Activated T-cell treated with anti-CD3 and anti-CD28 coated beads, Interleukin-2, amount 50 U/mL, for 24 hours (primary cell): ENCODE results near the gene SRGAP2.
A peak's percentile ranks its signal among the peaks of the same experiment; 100 is the strongest.
"Not testable (repeated sequence)": the region's sequence is repeated elsewhere in the genome, so short reads cannot be mapped to it uniquely, and the experiment has no call there.

Source experiments
- DNase-seq: peaks from one replicate; pipeline ENCODE4 v3.0.0-alpha.2; 2020
- H3K27ac Mint-ChIP-seq: 2 replicates; pipeline ENCODE4 v1.8.0; 2020; ENCODE audit warnings: mild to moderate bottlenecking, mixed read lengths
- H3K27me3 Mint-ChIP-seq: 2 replicates; pipeline ENCODE4 v1.8.0; 2020; ENCODE audit warnings: mixed read lengths
- H3K36me3 Mint-ChIP-seq: 2 replicates; pipeline ENCODE4 v1.8.0; 2020; ENCODE audit warnings: low read depth, mixed read lengths
- H3K4me1 Mint-ChIP-seq: 2 replicates; pipeline ENCODE4 v1.8.0; 2020; ENCODE audit warnings: low read depth, mixed read lengths
- H3K4me3 Mint-ChIP-seq: 2 replicates; pipeline ENCODE4 v1.8.0; 2020; ENCODE audit warnings: mild to moderate bottlenecking, moderate library complexity, mixed read lengths
- H3K9me3 Mint-ChIP-seq: 2 replicates; pipeline ENCODE4 v1.8.0; 2020; ENCODE audit warnings: mixed read lengths

Gene SRGAP2

DNA sequence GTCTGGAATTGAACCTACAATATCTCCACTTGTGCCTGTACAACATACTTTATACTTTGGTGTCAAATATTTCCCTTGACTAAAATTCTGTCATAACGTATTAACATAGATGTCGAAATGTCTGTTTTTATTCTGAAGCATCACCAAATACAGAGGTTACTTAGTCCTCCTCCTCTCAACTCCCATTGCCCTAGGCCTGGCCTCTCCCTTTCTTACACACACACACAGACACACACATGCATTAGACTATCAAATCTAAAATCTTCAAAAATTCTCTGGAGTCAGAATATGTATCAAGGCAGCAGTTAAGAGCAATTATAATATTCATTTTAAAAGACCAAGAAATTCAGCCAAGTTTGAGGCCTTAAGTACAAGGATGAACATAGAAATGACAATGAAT is 8.2 kb upstream of the SRGAP2 start:
- H3K27me3 Mint-ChIP-seq, DNase-seq, H3K36me3 Mint-ChIP-seq, H3K4me3 Mint-ChIP-seq, H3K27ac Mint-ChIP-seq, H3K4me1 Mint-ChIP-seq, H3K9me3 Mint-ChIP-seq: not testable (repeated sequence)

DNA sequence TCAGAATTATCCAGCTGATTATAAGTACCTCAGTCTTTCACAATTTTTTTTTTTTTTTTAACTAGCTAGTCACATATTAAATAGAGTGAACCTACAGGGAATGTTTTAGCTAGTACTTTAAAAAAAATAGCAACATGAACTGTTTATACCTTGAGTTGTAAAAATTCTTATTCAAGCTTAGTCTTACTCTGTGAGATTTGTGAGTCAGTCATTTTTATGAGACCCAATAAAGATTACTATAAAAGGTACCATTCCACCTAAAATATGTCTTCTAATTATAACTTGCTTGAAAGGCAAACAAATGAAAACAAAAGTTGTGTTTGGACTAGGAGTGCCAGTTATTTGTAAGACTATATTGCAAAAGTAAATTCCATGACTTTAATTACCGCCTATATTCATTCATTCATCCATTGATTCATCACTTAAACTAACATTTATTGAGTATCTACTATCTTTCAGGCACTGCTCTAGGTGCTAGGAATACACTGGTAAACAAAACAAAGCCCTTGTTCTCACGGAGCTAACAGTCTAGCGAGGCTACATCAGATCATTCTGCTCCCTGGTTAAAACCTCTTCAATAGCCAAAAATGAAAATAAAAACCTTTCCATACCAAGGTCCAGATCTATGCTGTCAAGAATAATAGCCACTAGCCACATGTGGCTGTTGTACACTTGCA is 6.5 kb upstream of the SRGAP2 start:
- DNase-seq, H3K4me3 Mint-ChIP-seq, H3K36me3 Mint-ChIP-seq, H3K4me1 Mint-ChIP-seq, H3K27me3 Mint-ChIP-seq, H3K27ac Mint-ChIP-seq, H3K9me3 Mint-ChIP-seq: not testable (repeated sequence)

DNA sequence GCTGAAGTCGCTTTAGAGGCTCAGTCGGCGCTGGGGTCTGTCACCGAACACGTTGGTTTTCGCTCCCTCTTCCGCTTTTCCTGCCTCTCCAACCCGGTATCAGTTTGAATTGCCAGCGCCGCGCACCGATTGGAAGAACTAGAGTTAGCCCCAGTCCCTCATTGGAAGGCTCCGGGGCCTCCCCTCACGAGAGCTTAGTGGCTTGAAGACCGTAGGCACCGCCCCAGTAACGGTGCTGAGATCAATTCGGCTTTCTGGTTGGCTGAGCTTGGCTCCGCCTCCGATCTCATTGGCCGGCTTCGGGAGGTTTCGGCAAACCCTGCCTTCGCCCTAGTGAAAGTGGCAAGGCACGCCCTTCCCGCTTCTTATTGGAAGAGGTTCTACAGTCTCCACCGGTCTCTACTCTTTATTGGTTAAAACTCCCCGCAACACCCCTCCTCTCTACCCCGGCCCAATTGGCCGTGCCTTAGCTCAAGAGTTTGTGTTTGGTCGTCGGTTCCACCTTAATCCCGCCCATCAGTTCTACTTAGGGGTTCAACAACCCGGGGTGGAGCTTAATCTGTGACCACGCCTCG is 465 bp upstream of the SRGAP2 start, which contains the start of gene FAM72A:
FAM72A (minus strand) TSS at position 51 of the 575 bp plus-strand sequence. CDS start 814 bp downstream, outside the sequence.
- not testable (repeated sequence) for H3K27me3 Mint-ChIP-seq, H3K9me3 Mint-ChIP-seq, H3K36me3 Mint-ChIP-seq, H3K4me1 Mint-ChIP-seq
- peak; percentile 92 for DNase-seq
- peak within 1 kb of the TSS; percentile 81 for H3K4me3 Mint-ChIP-seq
- H3K27ac Mint-ChIP-seq, result peak within 1 kb of the TSS; percentile 85

DNA sequence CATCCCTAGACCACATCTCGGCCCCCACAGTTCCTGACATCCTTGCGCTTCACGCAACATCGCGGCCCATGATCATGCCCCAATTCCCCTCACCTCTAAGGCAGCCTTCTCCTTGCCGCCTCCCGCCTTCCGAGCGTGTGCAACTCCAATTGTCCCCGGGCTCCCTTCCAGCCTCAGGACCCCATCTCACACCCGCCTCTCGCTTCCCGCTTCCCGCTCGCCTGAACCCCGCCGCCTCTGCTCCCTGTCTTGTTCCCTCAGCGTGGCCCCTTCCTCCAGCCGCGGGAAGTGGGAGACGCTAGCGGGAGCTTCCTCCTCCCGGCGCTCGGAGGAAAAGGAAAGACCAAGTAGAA is 794 bp downstream of the SRGAP2 start:
- H3K27ac Mint-ChIP-seq, H3K4me1 Mint-ChIP-seq, H3K36me3 Mint-ChIP-seq, H3K9me3 Mint-ChIP-seq, H3K27me3 Mint-ChIP-seq: not testable (repeated sequence)
- H3K4me3 Mint-ChIP-seq, result peak overlapping the region; percentile 69
- peak; percentile 32 for DNase-seq

DNA sequence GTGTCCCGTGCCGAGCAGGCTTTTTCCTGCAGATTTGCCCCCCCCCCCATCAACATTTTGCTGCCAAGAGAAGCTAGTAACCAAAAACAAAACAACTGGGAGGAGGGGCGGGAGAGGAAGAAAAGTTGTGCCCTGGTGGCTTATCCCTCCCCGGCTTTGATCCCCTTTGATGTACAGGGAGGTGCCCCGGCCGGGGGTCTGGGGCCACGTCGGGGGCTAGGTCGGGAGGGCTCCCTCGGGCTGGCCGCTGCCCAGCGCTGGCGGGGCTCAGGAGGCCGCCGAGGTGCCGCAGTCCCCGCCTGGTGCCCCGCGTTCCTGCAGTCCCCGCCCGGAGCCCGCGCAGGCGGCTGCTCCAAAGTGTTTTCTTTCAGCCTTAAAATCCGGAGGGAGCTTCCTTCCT is 1.5 kb downstream of the SRGAP2 start:
- H3K4me3 Mint-ChIP-seq, result peak overlapping the region; percentile 78
- H3K4me1 Mint-ChIP-seq, H3K27me3 Mint-ChIP-seq, H3K9me3 Mint-ChIP-seq, H3K36me3 Mint-ChIP-seq: not testable (repeated sequence)
- DNase-seq, result peak; percentile 34
- peak overlapping the region; percentile 40 for H3K27ac Mint-ChIP-seq

DNA sequence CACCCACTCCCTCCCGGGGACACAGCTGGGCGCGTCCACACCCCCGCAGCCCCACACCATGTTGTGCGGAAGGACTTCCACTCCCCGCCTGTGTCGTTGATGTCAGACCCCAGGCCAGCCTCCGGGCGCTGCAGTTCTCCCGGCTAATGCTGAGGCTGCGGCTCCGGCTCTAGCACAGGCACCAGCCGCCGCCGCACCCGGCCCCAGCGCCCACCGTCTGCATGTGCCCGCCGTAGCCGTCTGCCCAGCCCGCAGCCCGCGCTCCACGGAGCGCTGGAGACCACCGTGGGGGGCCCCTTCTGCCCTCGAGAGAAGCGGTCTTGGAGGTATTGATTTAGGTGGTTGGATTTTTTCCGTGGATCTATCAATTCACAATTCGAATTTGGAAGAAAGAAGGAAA is 2.2 kb downstream of the SRGAP2 start:
- peak; percentile 34 for DNase-seq
- H3K27ac Mint-ChIP-seq, H3K36me3 Mint-ChIP-seq, H3K4me1 Mint-ChIP-seq, H3K4me3 Mint-ChIP-seq, H3K27me3 Mint-ChIP-seq, H3K9me3 Mint-ChIP-seq: not testable (repeated sequence)

DNA sequence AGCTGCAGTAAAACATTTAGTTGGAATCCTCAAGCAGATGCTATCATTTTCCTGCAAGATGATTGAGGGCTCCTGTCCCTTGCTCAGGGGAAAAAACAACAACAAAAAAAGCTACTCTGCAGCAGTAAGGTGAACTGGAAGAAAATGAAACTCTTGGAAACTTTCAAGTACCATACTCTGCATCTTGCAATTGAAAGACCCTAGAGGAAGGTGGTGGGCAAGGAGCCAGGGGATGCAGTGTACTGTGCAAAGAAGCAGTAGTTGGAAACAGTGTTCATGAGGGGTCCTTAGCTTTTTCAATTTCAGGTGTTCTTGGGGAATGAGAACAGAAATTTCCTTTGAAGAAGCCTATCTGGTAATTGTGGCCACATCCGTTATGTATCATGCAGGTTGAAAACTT is 7.5 kb downstream of the SRGAP2 start:
- H3K4me3 Mint-ChIP-seq, DNase-seq, H3K27ac Mint-ChIP-seq, H3K27me3 Mint-ChIP-seq, H3K36me3 Mint-ChIP-seq, H3K4me1 Mint-ChIP-seq, H3K9me3 Mint-ChIP-seq: not testable (repeated sequence)

DNA sequence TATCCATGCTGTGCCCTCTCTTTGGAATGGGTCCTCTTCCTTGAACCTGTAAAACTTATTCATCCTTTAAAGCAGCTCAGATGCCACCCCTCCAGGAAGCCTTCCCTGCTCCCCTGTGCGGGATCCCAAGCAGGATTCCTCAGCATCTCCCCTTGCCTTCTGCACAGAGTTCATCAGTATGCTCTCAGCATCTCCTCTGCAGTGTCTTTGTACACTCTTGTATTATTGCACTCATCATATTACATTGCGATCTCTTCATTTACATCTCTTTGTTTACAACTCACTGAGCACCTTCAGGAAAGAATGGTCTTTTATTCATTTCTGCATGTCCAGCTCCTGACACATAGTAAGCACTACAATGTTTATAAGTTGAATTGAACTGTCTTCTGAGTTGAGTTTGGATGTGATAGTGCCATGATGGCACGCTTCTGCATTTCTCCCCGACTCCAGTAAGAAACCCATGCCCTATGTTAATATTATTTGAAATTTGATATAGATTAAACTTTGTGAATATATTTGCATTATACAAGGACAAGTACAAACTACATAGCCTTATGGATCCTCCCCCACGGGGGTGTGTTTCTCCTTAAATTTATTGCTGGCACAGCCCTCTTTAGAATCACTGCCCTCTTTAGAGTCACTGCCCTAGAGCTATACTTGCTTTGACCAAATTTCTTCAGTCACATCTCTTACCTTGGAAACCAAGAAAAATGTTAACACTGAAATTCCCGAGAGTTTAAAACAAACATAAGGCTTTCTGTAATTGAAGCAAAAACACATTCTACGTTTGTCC is 12.5 kb downstream of the SRGAP2 start:
- H3K36me3 Mint-ChIP-seq, H3K4me1 Mint-ChIP-seq, H3K9me3 Mint-ChIP-seq, H3K27me3 Mint-ChIP-seq, H3K4me3 Mint-ChIP-seq, H3K27ac Mint-ChIP-seq, DNase-seq: not testable (repeated sequence)

DNA sequence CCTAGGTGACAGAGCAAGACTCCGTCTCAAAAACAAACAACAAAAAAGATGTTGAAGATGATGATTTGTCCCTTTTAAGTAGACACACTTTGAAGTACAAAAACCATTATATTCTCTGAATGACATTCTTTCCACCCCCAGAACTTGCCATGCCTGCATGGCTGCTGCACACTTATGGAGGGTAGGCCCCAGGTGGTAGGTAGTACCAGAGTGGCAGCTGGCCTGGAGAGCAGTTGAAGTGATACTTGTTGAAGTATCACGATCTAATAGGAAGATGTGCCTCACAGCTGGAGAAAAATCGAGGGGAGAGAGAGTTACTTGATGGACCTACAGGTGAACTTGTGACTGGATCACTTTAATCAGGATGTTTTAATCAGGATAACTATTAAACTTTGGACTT is 14.9 kb downstream of the SRGAP2 start:
- not testable (repeated sequence) for H3K4me1 Mint-ChIP-seq, H3K9me3 Mint-ChIP-seq, H3K27me3 Mint-ChIP-seq, H3K36me3 Mint-ChIP-seq, DNase-seq, H3K27ac Mint-ChIP-seq, H3K4me3 Mint-ChIP-seq

DNA sequence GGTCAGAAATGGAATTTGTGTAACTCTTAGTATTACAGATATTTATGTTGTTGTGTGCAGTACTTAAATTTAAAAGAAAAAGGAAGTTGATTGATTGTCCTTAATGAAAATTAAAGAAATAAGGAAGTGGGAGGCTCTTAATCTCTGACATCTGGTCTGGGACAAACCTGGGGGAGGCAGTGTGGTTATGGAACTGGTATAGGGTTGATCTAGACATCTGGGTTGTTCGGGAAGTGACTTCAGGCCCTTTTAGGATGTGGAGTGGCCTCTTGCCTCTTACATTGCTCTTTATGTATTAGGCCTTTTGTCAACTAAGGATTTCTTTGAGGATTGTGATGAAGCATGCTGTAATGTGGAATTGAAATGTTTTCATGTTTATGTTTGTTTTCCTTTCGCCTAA is 15.4 kb downstream of the SRGAP2 start:
- H3K4me3 Mint-ChIP-seq, H3K27me3 Mint-ChIP-seq, H3K9me3 Mint-ChIP-seq, H3K36me3 Mint-ChIP-seq, H3K4me1 Mint-ChIP-seq, H3K27ac Mint-ChIP-seq, DNase-seq: not testable (repeated sequence)

DNA sequence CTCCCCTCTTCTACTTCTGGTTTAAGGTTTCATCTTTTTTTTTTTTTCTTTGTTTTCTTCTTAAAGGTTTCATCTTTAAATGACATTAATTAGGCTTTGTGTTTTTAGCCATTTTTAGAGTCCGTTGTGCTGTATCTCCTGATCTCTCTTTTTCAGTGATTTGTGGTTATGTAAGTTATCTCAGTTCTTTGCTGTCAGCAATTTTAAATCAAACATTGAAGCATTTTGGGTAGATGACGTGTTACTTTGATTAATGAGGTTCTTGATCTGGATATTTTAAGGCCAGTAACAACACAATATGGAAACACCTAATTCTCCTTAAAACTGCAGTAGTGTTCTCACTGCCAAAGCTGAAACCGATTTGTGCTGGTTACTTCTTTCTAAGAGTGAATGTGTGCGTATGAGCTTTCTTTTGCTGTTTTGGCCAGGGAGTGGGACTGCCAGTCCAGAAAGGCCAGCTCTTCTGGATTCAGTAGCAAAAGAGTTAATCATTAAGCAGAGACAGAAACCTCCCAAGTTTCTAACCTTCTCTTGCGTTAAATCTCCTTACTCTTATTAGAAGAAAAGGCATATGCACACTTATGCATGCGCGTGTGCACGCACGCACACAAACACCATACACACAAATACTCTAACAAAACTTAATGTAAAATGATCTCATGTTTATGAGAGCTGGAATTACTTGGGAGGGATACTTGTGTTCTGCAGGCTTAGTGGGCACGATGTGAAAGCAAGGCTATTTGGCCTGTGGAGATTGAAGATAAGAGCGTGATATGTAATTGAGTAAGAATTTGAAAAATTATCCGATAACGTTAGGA is 16.4 kb downstream of the SRGAP2 start:
- not testable (repeated sequence) for DNase-seq, H3K36me3 Mint-ChIP-seq, H3K4me1 Mint-ChIP-seq, H3K4me3 Mint-ChIP-seq, H3K27me3 Mint-ChIP-seq, H3K27ac Mint-ChIP-seq, H3K9me3 Mint-ChIP-seq

DNA sequence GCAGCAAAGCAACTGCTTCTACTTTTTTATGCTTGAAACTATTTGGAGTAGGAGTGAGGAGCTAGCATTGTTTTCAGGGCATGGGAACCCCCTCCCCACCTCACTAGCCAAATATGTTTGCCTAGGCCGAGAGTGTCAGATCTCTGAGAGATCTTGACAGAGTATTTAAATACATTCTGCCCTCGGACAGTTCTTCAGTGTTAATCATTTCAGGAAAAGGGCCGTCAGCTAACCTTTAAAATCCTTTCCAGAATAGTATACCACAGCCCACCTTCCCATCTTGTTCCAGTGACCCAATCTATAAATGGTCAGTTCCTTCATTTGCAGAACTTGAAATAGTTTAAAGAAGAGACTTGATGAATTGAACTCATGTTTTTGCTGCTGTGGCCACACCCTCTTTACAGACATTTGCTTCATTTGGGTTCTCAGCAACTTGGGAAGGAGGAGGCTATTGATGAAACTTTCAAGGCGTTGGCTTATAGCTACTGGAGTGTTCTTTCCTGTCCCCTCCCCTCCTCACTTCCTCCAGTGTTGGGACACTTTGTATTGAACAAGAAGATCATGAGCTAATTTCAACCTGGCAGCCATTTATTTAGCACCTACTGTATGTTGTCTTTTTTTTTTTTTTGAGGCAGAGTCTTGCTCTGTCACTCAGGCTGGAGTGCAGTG is 17.1 kb downstream of the SRGAP2 start:
- H3K27ac Mint-ChIP-seq, H3K4me1 Mint-ChIP-seq, H3K36me3 Mint-ChIP-seq, H3K9me3 Mint-ChIP-seq, H3K4me3 Mint-ChIP-seq, H3K27me3 Mint-ChIP-seq, DNase-seq: not testable (repeated sequence)

DNA sequence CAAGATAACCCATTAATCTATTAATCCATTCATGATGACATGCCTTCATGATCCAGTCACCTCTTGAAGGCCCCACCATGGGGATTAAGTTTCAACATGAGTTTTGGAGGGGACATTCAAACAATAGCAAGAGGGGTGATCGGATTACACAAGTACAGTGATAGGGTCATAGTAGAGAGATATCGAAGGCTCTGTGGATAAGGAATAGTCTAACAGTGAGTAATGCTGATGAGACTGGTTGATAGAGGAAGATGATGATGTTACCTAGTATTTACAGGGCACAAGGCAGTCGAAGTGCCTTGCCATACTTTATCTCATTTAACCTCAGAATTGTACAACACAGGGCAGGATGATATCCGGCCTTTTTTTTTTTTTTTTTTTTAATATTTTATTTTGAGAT is 18.2 kb downstream of the SRGAP2 start:
- H3K9me3 Mint-ChIP-seq, H3K27ac Mint-ChIP-seq, DNase-seq: not testable (repeated sequence)

DNA sequence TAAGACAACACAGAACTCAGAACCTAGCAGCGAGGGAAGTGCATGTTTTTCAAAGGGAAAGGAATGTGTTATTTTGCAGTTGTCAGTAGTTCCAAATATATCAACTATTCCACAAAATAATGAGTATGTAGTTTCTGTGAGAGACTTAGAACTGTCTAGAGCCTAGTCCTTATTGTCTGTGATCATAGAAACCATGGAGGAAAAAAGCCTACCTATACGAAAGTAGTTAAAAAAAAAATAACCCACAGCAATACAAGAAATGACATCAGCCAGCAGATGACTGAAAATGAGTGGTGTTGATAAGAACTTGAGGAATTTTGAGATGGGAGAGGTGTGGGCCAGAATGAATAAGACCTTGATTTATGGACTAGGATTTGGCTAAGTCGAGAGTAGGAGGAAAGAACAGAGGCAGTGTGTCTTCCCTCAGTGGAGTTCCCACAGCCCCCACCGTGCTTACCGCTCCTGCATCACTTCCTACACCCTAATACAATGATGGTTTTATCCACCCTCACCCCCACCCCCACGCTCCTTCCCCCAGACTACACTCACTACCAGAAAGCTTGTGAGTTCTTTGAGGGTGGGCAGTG is 20.9 kb downstream of the SRGAP2 start:
- H3K36me3 Mint-ChIP-seq, H3K27ac Mint-ChIP-seq, H3K4me1 Mint-ChIP-seq, H3K27me3 Mint-ChIP-seq, H3K9me3 Mint-ChIP-seq, H3K4me3 Mint-ChIP-seq, DNase-seq: not testable (repeated sequence)

More for the DNA sequence above, 18.2 kb downstream of the SRGAP2 start:
- H3K36me3 Mint-ChIP-seq, H3K27me3 Mint-ChIP-seq, H3K4me1 Mint-ChIP-seq, H3K4me3 Mint-ChIP-seq: not testable (repeated sequence)
